Measurements from ENCODE around the gene TXNDC12.
A peak's percentile ranks its signal among the peaks of the same experiment; 100 is the strongest.

The TXNDC12 gene

DNA sequence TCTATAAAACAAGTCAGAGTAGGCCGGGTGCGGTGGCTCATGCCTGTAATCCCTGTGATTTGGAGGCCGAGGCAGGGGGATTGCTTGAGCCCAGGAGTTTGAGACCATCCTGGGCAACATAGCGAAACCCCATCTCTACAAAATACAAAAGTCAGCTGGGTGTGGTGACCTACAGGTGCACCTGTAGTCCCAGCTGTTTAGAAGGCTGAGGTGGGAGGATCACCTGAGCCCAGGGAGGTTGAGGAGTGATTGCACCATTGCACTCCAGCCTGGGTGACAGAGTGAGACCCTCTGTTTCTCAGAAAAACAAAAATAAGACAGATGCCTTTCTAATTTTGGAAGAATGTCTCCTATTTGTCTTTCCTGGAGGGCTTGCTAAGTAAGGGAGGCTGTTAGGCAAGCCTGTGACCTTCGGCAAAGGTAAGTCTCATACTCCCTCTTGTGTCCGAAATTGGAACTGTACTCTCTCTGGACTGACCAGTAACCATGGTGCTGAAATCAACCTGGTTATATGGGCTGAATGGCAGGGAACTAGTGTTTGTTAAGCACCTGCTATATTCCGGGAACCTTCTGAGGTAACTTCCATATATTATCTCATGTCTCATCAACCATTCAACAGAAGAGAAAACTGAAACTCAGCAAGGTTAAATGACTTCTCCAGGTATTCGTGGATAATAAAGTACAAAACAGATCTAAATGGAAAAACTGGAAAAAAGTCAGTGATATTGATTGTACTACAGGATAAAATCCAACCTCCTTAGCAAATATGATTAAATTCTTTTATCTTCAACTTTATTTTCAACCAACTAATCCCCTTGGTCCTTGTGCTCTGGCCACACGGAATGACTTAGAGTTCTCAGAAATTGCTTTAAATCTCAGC is 52.7 kb downstream of the TXNDC12 start:
- peaks cover 2% of the 10 kb centered on the region for H3K27me3 ChIP-seq (ENCODE audit: insufficient read depth, low read length, poor library complexity)
- H3K27ac ChIP-seq (ENCODE audit: low read length) = no peak overlapping the region
- H3K9ac ChIP-seq (ENCODE audit: low read depth, low read length) = no peak overlapping the region
- H2AFZ ChIP-seq (ENCODE audit: low read depth, low read length) = no peak overlapping the region
- H3K4me1 ChIP-seq (ENCODE audit: insufficient read depth, low read length) = no peaks in the 10 kb centered on the region
- ATAC-seq (ENCODE audit: insufficient read depth, low read depth) (peak; percentile 98), DNase-seq (peak; percentile 69)
- TF ChIP-seq, protein P1, sequence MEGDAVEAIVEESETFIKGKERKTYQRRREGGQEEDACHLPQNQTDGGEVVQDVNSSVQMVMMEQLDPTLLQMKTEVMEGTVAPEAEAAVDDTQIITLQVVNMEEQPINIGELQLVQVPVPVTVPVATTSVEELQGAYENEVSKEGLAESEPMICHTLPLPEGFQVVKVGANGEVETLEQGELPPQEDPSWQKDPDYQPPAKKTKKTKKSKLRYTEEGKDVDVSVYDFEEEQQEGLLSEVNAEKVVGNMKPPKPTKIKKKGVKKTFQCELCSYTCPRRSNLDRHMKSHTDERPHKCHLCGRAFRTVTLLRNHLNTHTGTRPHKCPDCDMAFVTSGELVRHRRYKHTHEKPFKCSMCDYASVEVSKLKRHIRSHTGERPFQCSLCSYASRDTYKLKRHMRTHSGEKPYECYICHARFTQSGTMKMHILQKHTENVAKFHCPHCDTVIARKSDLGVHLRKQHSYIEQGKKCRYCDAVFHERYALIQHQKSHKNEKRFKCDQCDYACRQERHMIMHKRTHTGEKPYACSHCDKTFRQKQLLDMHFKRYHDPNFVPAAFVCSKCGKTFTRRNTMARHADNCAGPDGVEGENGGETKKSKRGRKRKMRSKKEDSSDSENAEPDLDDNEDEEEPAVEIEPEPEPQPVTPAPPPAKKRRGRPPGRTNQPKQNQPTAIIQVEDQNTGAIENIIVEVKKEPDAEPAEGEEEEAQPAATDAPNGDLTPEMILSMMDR (IDR thresholded peaks at IDR 0.05; ENCODE audit: borderline replicate concordance, extremely low read depth, low read length, poor library complexity, severe bottlenecking) = peak; percentile 98
- TF ChIP-seq EZH2 (IDR thresholded peaks at IDR 0.05; ENCODE audit: borderline replicate concordance, low read depth, low read length, severe bottlenecking) = no peak
- H3K9me3 ChIP-seq (ENCODE audit: insufficient read depth, low read length, severe bottlenecking) = no peaks in the 10 kb centered on the region
- H3K4me3 ChIP-seq (ENCODE audit: low read depth in 1 of 2, low read length in 2 of 2) = no peak overlapping the region
- no peak overlapping the region for H3K4me2 ChIP-seq (ENCODE audit: insufficient read depth, low read length)
- no peaks in the 10 kb centered on the region for H4K20me1 ChIP-seq (ENCODE audit: insufficient read depth, low read length)
- H3K36me3 ChIP-seq (ENCODE audit: insufficient read depth, low read length) = no peaks in the 10 kb centered on the region
- H3K79me2 ChIP-seq (ENCODE audit: insufficient read depth, low read length) = no peaks in the 10 kb centered on the region

DNA sequence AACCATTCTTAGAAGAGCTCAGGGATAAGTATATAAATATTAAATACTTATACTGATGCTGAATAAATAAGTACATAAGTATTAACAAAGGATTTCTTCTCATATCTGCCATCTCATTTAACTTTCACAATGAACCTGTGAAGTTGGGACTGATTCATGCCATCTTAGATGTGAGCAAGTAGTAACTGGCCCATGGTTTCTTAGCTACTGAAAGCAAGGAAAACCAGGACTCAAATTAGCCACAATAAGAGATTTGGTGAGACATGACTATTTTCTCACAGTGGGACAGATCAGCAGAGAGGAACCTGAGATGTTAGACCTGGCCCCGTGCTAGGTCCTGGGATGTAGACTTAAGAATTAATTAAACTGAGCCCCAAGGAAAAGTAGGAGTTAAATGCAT is 56.3 kb downstream of the TXNDC12 start:
- no peaks in the 10 kb centered on the region for H3K36me3 ChIP-seq (ENCODE audit: insufficient read depth, low read length)
- no peaks in the 10 kb centered on the region for H3K79me2 ChIP-seq (ENCODE audit: insufficient read depth, low read length)
- no peak for DNase-seq
- no peak overlapping the region for H3K9ac ChIP-seq (ENCODE audit: low read depth, low read length)
- H4K20me1 ChIP-seq (ENCODE audit: insufficient read depth, low read length) = no peaks in the 10 kb centered on the region
- H3K9me3 ChIP-seq (ENCODE audit: insufficient read depth, low read length, severe bottlenecking) = no peaks in the 10 kb centered on the region
- no peak overlapping the region for H3K27ac ChIP-seq (ENCODE audit: low read length)
- H3K4me1 ChIP-seq (ENCODE audit: insufficient read depth, low read length) = no peaks in the 10 kb centered on the region
- H3K27me3 ChIP-seq (ENCODE audit: insufficient read depth, low read length, poor library complexity) = peaks cover 5% of the 10 kb centered on the region
- no peak overlapping the region for H2AFZ ChIP-seq (ENCODE audit: low read depth, low read length)
- no peak for ATAC-seq (ENCODE audit: insufficient read depth, low read depth)
- TF ChIP-seq, protein P1 (IDR thresholded peaks at IDR 0.05; ENCODE audit: borderline replicate concordance, extremely low read depth, low read length, poor library complexity, severe bottlenecking) = no peak
- no peak for TF ChIP-seq EZH2 (IDR thresholded peaks at IDR 0.05; ENCODE audit: borderline replicate concordance, low read depth, low read length, severe bottlenecking)
- H3K4me2 ChIP-seq (ENCODE audit: insufficient read depth, low read length) = no peak overlapping the region
- H3K4me3 ChIP-seq (ENCODE audit: low read depth in 1 of 2, low read length in 2 of 2) = no peak overlapping the region

DNA sequence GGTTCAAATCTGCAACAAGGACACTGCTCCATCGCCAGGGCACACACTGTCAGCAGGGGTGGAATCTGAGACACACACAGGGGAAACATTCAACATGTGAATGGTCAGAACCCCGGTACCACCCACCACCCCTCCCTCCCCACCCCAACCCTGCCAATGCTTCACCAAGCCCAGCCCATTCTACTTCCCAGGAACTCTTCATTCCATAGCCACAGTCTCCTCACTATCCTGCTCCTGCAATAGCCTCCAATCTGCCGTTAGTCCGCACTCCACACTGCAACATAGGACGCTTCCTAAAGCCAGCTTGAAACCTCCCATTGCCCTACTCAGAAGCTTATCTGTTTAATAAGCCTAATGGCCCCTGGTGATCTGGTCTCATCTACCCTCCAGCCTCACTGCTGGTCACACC is 57.0 kb downstream of the TXNDC12 start:
- Histone ChIP-seq H3K27ac (ENCODE audit: low read length) (no peak overlapping the region), H4K20me1 (ENCODE audit: insufficient read depth, low read length) (no peaks in the 10 kb centered on the region), H3K4me2 (ENCODE audit: insufficient read depth, low read length) (no peak overlapping the region), H3K27me3 (ENCODE audit: insufficient read depth, low read length, poor library complexity) (peaks cover 5% of the 10 kb centered on the region), H3K36me3 (ENCODE audit: insufficient read depth, low read length) (no peaks in the 10 kb centered on the region), H3K4me1 (ENCODE audit: insufficient read depth, low read length) (no peaks in the 10 kb centered on the region), H3K4me3 (ENCODE audit: low read depth in 1 of 2, low read length in 2 of 2) (no peak overlapping the region), H2AFZ (ENCODE audit: low read depth, low read length) (no peak overlapping the region), H3K9ac (ENCODE audit: low read depth, low read length) (no peak overlapping the region), H3K9me3 (ENCODE audit: insufficient read depth, low read length, severe bottlenecking) (no peaks in the 10 kb centered on the region), H3K79me2 (ENCODE audit: insufficient read depth, low read length) (no peaks in the 10 kb centered on the region)
- DNase-seq (no peak), ATAC-seq (ENCODE audit: insufficient read depth, low read depth) (no peak)
- TF ChIP-seq EZH2 (IDR thresholded peaks at IDR 0.05; ENCODE audit: borderline replicate concordance, low read depth, low read length, severe bottlenecking) = no peak
- TF ChIP-seq, protein P1 (IDR thresholded peaks at IDR 0.05; ENCODE audit: borderline replicate concordance, extremely low read depth, low read length, poor library complexity, severe bottlenecking) = no peak

Data from DND-41 (cell line).